DOHH2 (cell line): ENCODE measurements around the gene TXNDC5.

ENCODE experiments used
- EZH2phosphoT487 ChIP-seq: fragments of 200-600 bp; sonication (generic); IDR thresholded peaks from 2 replicates; pipeline ENCODE4 v1.6.1; 2017; ENCODE audit warnings: borderline replicate concordance, mild to moderate bottlenecking, antibody characterized with exemption, low read length, moderate library complexity, mixed read lengths
- TF ChIP-seq, protein P1 (sequence below): fragments of 200-600 bp; sonication (generic); IDR thresholded peaks from one replicate; pipeline ENCODE4 v1.5.1; 2014; ENCODE audit warnings: antibody characterized with exemption, mild to moderate bottlenecking, low read depth, low read length; ENCODE audit not compliant: poor library complexity, severe bottlenecking

DNA sequence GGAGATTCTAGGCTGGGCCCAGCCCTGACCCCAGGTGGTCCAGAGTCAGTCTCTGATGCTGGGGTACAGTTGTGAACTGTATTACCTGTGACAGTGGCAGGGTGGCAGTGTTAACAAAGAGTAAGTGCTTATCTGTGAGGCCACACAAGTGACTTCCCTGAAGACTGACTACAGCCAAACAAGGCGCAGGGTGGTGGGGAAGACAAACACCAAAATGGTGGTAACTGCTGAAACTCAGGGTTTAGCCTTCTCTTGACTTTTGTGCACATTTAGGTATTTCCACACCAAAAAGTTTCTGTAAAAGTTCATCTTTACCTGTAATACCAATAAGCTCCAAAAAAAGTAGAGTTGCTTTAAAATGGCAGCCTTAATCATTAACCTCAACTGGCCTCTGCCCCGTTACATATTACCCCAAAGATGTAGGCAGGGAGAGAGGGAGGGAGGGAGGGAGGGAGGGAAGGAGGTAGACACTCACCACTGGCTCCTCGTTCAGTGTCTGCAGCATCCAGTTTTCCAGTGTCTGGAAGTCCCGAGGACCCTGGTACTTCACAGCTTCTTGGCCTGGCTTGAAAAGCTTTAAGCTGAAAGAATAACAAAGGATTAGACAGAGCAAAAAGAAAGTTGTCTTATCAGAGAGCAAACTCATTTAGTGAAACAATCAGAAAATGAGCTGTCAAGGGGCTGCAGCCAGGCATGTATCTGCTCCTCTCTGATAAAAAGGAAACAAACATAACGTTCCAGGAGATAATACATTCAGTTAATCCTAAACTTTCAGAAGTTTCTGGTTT, 11.3 kb downstream of the TXNDC5 start:
- TF ChIP-seq, protein P1, sequence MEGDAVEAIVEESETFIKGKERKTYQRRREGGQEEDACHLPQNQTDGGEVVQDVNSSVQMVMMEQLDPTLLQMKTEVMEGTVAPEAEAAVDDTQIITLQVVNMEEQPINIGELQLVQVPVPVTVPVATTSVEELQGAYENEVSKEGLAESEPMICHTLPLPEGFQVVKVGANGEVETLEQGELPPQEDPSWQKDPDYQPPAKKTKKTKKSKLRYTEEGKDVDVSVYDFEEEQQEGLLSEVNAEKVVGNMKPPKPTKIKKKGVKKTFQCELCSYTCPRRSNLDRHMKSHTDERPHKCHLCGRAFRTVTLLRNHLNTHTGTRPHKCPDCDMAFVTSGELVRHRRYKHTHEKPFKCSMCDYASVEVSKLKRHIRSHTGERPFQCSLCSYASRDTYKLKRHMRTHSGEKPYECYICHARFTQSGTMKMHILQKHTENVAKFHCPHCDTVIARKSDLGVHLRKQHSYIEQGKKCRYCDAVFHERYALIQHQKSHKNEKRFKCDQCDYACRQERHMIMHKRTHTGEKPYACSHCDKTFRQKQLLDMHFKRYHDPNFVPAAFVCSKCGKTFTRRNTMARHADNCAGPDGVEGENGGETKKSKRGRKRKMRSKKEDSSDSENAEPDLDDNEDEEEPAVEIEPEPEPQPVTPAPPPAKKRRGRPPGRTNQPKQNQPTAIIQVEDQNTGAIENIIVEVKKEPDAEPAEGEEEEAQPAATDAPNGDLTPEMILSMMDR: peak; percentile 46
- TF ChIP-seq EZH2phosphoT487: no peak
